B cell (primary cell): ENCODE measurements around the gene DGUOK. TPM values are rescaled to one million over a fixed set of nuclear protein-coding genes. Genes with fewer than 3 reads are reported as not detected.
A peak's percentile ranks its signal among the peaks of the same experiment; 100 is the strongest.

Experiments used
- ATAC-seq: fragments of 200-7000 bp; cut with Tn5 transposase; one replicate; pipeline ENCODE4 v1.10.0; 2021; ENCODE audit warnings: low read depth, mild to moderate bottlenecking, moderate number of reproducible peaks, moderate library complexity
- CTCF ChIA-PET: fragments of 350-600 bp; sonication (Branson Sonifier 250); formaldehyde crosslinking; loops from one replicate; lab custom pipeline; 2021; ENCODE audit warnings: antibody characterized with exemption, inconsistent platforms; lab: Charles Lee
- POLR2A ChIA-PET: fragments of 350-600 bp; sonication (Branson Sonifier 250); formaldehyde crosslinking; loops from one replicate; lab custom pipeline; 2021; ENCODE audit warnings: antibody characterized with exemption; lab: Charles Lee
- DNase-seq: peaks from one replicate; pipeline ENCODE4 v3.0.0; 2013
- H2AFZ ChIP-seq: 2 replicates; pipeline ENCODE4 v1.6.1; 2012; ENCODE audit warnings: mild to moderate bottlenecking, low read depth, low read length; ENCODE audit not compliant: insufficient read depth, poor library complexity, severe bottlenecking
- H3K27ac ChIP-seq, 2 donors: 1 replicate in 1 of 2; 2 replicates in 1 of 2; pipeline ENCODE4 v1.5.1; 2012 to 2013; ENCODE audit warnings: low read length in 2 of 2, mild to moderate bottlenecking in 2 of 2, moderate library complexity in 1 of 2
- H3K27me3 ChIP-seq, 4 experiments: fragments of 200-600 bp in 1 of 4; sonication (generic) in 1 of 4; replicated peaks in 1 of 4; 1 replicate in 2 of 4; 2 replicates in 2 of 4; pipeline versions ENCODE4 v1.6.1 to v1.7.0; 2013 to 2016; ENCODE audit warnings: low read length in 3 of 4, mild to moderate bottlenecking in 2 of 4, mixed read lengths in 1 of 4, moderate library complexity in 1 of 4; ENCODE audit not compliant: insufficient read depth in 4 of 4, control insufficient read depth in 3 of 4; ENCODE audit errors: control extremely low read depth in 1 of 4
- H3K36me3 ChIP-seq, 2 experiments: replicated peaks in 1 of 2; 1 replicate in 1 of 2; 2 replicates in 1 of 2; pipeline versions ENCODE4 v1.6.1 to v1.7.1; 2013; ENCODE audit warnings: low read length in 1 of 2; ENCODE audit not compliant: insufficient read depth in 2 of 2, control insufficient read depth in 1 of 2; ENCODE audit errors: control extremely low read depth in 1 of 2, extremely low read depth in 1 of 2
- H3K4me1 ChIP-seq, 2 donors: fragments of 200-600 bp in 1 of 2; sonication (generic) in 1 of 2; 1 replicate in 1 of 2; 2 replicates in 1 of 2; pipeline versions ENCODE4 v1.5.1 to v1.6.1; 2013 to 2017; ENCODE audit warnings: low read length in 2 of 2; ENCODE audit not compliant: control insufficient read depth in 2 of 2, insufficient read depth in 2 of 2
- H3K4me2 ChIP-seq: replicated peaks from 2 replicates; pipeline ENCODE3; 2012; ENCODE audit warnings: mild to moderate bottlenecking, low read depth, low read length; ENCODE audit not compliant: poor library complexity, severe bottlenecking
- H3K4me3 ChIP-seq, 5 experiments: fragments of 200-600 bp in 1 of 5; sonication (generic) in 1 of 5; 1 replicate in 3 of 5; 2 replicates in 2 of 5; pipeline versions ENCODE4 v1.5.1 to v1.7.0; 2011 to 2016; ENCODE audit warnings: low read length in 4 of 5, mild to moderate bottlenecking in 4 of 5, low read depth in 2 of 5, control low read depth in 1 of 5, moderate library complexity in 1 of 5; ENCODE audit not compliant: insufficient read depth in 1 of 5; ENCODE audit errors: control extremely low read depth in 1 of 5, extremely low read depth in 1 of 5
- H3K79me2 ChIP-seq: fragments of 200-600 bp; sonication (generic); one replicate; pipeline ENCODE4 v1.6.0; 2016; ENCODE audit warnings: low read length; ENCODE audit not compliant: control insufficient read depth, insufficient read depth
- H3K9ac ChIP-seq: fragments of 200-600 bp; sonication (generic); 2 replicates; pipeline ENCODE4 v1.6.1; 2017; ENCODE audit warnings: mild to moderate bottlenecking, low read length, moderate library complexity
- H3K9me3 ChIP-seq, 3 donors: one replicate each; pipeline versions ENCODE4 v1.6.1 to v1.7.1; 2013; ENCODE audit warnings: low read length in 2 of 3; ENCODE audit not compliant: control insufficient read depth in 2 of 3, insufficient read depth in 1 of 3; ENCODE audit errors: control extremely low read depth in 1 of 3
- H4K20me1 ChIP-seq: 2 replicates; pipeline ENCODE4 v1.6.0; 2012; ENCODE audit warnings: mild to moderate bottlenecking, low read length; ENCODE audit not compliant: insufficient read depth, control insufficient read depth, poor library complexity, severe bottlenecking
- H3K27ac Mint-ChIP-seq: one replicate; pipeline ENCODE4 v1.8.0; 2021; ENCODE audit warnings: mixed read lengths
- H3K27me3 Mint-ChIP-seq: one replicate; pipeline ENCODE4 v1.8.0; 2021; ENCODE audit warnings: mixed read lengths
- H3K4me1 Mint-ChIP-seq: one replicate; pipeline ENCODE4 v1.8.0; 2021; ENCODE audit warnings: mixed read lengths
- H3K4me3 Mint-ChIP-seq: one replicate; pipeline ENCODE4 v1.8.0; 2021; ENCODE audit warnings: mixed read lengths
- H3K9me3 Mint-ChIP-seq: one replicate; pipeline ENCODE4 v1.8.0; 2022; ENCODE audit warnings: mixed read lengths; ENCODE audit not compliant: insufficient read depth
- CTCF ChIP-seq: fragments of 200-600 bp; IDR thresholded peaks from one replicate; pipeline ENCODE4 v1.8.0; 2022; ENCODE audit warnings: antibody characterized with exemption, mild to moderate bottlenecking
- EZH2 ChIP-seq: IDR thresholded peaks from 2 replicates; pipeline ENCODE4 v1.6.1; 2012; ENCODE audit warnings: borderline replicate concordance, low read depth, mild to moderate bottlenecking, moderate library complexity, low read length; ENCODE audit not compliant: insufficient read depth, poor library complexity, severe bottlenecking
- WGBS: methylation state at CpG from one replicate; pipeline ENCODE4 v1.1.5; 2013; ENCODE audit warnings: missing lambda C conversion rate; ENCODE audit not compliant: insufficient coverage; 5-methylcytosine and 5-hydroxymethylcytosine counted together
- intact Hi-C: fragments of 100-400 bp; cut with micrococcal nuclease; formaldehyde crosslinking; loops from one replicate; pipeline ENCODE4 v1.10.0; 2022
- polyA plus RNA-seq: library from polyadenylated mRNA; depleted of rRNA; stranded (reverse); fragments of >200 nt; gene quantifications from 2 replicates; pipeline ENCODE4 v1.2.3, GENCODE V29; 2012
- total RNA-seq, 2 donors: library from RNA; stranded (reverse); fragments of 120-200 nt in 1 of 2; gene quantifications; 1 replicate in 1 of 2; 2 replicates in 1 of 2; pipeline versions ENCODE4 v1.2.3 to v1.2.4, GENCODE V29; 2013 to 2022

DGUOK gene
- total and polyA plus RNA-seq, 2 donors (not counting 1 experiment from before 2014, with no cell fraction given): 61.7 to 81.5 TPM

GRCh38 chr2:73980566-73980965 lies 53.9 kb downstream of the DGUOK start:
- H3K36me3 ChIP-seq: no peaks in the 10 kb centered on the region
- DNase-seq (no peak), ATAC-seq (no peak)
- no CpG with 5 or more reads among the region's 2 CpGs for WGBS
- no peak overlapping the region for H2AFZ ChIP-seq
- peaks cover 46% of the 10 kb centered on the region for H3K4me1 Mint-ChIP-seq
- H3K27ac Mint-ChIP-seq: no peak overlapping the region
- no peak overlapping the region for H3K27ac ChIP-seq
- intact Hi-C loops: loop anchor here (5.0 kb wide), 1 partner anchor 33 kb away; no protein-coding TSS in a partner anchor
- POLR2A ChIA-PET: interaction anchor here (0.7 kb wide), 1 partner anchor 26 kb away, joined by 5 read pairs; no protein-coding TSS in a partner anchor
- H3K27me3 Mint-ChIP-seq: peaks cover 7% of the 10 kb centered on the region
- H3K4me2 ChIP-seq: peak overlapping the region; percentile 76
- H3K4me1 ChIP-seq: peaks cover 33 to 45% of the 10 kb centered on the region in 2 donors
- no peak for TF ChIP-seq EZH2
- TF ChIP-seq CTCF: no peak
- H3K9me3 Mint-ChIP-seq: no peaks in the 10 kb centered on the region
- peak overlapping the region; percentile 83 for H3K4me3 Mint-ChIP-seq
- peaks cover 1% of the 10 kb centered on the region for H4K20me1 ChIP-seq
- H3K9me3 ChIP-seq: no peaks in the 10 kb centered on the region
- H3K79me2 ChIP-seq: peaks cover under 1% of the 10 kb centered on the region
- no peak overlapping the region for H3K9ac ChIP-seq
- peaks cover 0 to 9% (median 2%) of the 10 kb centered on the region in 4 experiments for H3K27me3 ChIP-seq
- CTCF ChIA-PET: interaction anchor here (1.3 kb wide), 1 partner anchor 72 kb away, joined by 4 read pairs; no protein-coding TSS in a partner anchor
- peak overlapping the region in 1 of 5 experiments; percentile 56 for H3K4me3 ChIP-seq
